Activated T-cell treated with anti-CD3 and anti-CD28 coated beads, Interleukin-2, amount 50 U/mL, for 24 hours (primary cell): ENCODE measurements around the gene CCZ1B.
"Not testable (repeated sequence)": the region's sequence is repeated elsewhere in the genome, so short reads cannot be mapped to it uniquely, and the experiment has no call there.

Experiments
- DNase-seq: peaks from one replicate; pipeline ENCODE4 v3.0.0-alpha.2; 2020
- H3K27ac Mint-ChIP-seq: 2 replicates; pipeline ENCODE4 v1.8.0; 2020; ENCODE audit warnings: mild to moderate bottlenecking, mixed read lengths
- H3K27me3 Mint-ChIP-seq: 2 replicates; pipeline ENCODE4 v1.8.0; 2020; ENCODE audit warnings: mixed read lengths
- H3K36me3 Mint-ChIP-seq: 2 replicates; pipeline ENCODE4 v1.8.0; 2020; ENCODE audit warnings: low read depth, mixed read lengths
- H3K4me1 Mint-ChIP-seq: 2 replicates; pipeline ENCODE4 v1.8.0; 2020; ENCODE audit warnings: low read depth, mixed read lengths
- H3K4me3 Mint-ChIP-seq: 2 replicates; pipeline ENCODE4 v1.8.0; 2020; ENCODE audit warnings: mild to moderate bottlenecking, moderate library complexity, mixed read lengths
- H3K9me3 Mint-ChIP-seq: 2 replicates; pipeline ENCODE4 v1.8.0; 2020; ENCODE audit warnings: mixed read lengths

The CCZ1B gene

GRCh38 chr7:6807393-6807918 lies 18.6 kb downstream of the CCZ1B start:
- not testable (repeated sequence) for DNase-seq, H3K9me3 Mint-ChIP-seq, H3K27me3 Mint-ChIP-seq, H3K4me1 Mint-ChIP-seq, H3K36me3 Mint-ChIP-seq, H3K4me3 Mint-ChIP-seq, H3K27ac Mint-ChIP-seq

DNA sequence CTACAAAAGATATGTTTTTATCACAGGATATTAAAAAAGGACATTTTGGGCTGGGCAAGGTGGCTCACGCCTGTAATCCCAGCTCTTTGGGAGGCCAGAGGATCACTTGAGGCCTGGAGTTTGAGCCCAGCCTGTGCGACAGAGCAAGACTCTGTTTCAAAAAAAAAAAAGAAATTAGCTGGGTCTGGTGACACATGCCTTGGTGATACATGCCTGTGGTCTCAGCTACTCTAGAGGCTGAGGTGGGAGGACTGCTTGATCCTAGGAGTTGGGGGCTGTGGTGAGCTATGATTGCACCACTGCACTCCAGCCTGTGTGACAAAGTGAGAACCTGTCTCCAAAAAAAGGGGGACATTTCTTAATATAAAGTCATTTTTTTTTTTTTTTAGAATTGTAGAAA lies 25.7 kb downstream of the CCZ1B start:
- not testable (repeated sequence) for H3K27ac Mint-ChIP-seq, H3K9me3 Mint-ChIP-seq, H3K4me3 Mint-ChIP-seq, H3K36me3 Mint-ChIP-seq, H3K27me3 Mint-ChIP-seq, DNase-seq, H3K4me1 Mint-ChIP-seq

DNA sequence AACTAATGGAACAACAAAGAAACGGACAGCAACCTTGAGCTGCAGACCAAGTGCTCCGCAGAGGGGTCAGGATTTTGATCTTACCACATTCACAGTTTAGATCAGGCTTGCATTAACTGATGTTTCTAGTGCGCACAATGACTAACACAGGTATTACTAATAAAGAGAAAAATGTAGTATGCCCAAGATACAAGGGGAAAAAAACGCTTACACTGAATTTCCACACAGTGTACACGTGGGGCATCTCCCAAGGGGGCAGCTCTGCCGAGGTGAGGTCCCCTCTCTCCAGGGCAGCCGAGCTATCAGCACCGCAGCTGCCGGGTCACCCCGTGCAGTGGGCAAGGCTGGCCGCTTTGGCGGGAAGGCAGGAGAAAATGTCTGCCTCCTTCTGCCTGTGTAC lies 26.2 kb downstream of the CCZ1B start:
- not testable (repeated sequence) for H3K4me1 Mint-ChIP-seq, H3K9me3 Mint-ChIP-seq, H3K27ac Mint-ChIP-seq, H3K36me3 Mint-ChIP-seq, DNase-seq, H3K4me3 Mint-ChIP-seq, H3K27me3 Mint-ChIP-seq

GRCh38 chr7:6798047-6798446 lies 28.0 kb downstream of the CCZ1B start:
- not testable (repeated sequence) for H3K27ac Mint-ChIP-seq, H3K4me3 Mint-ChIP-seq, H3K9me3 Mint-ChIP-seq, H3K4me1 Mint-ChIP-seq, DNase-seq, H3K27me3 Mint-ChIP-seq
- peaks cover 11% of the 10 kb centered on the region for H3K36me3 Mint-ChIP-seq

- not testable (repeated sequence) for H3K27ac Mint-ChIP-seq, H3K4me1 Mint-ChIP-seq, H3K4me3 Mint-ChIP-seq, H3K9me3 Mint-ChIP-seq, H3K27me3 Mint-ChIP-seq, DNase-seq
- peaks cover 13% of the 10 kb centered on the region for H3K36me3 Mint-ChIP-seq
Measured at GRCh38 chr7:6797218-6797617, 28.9 kb downstream of the CCZ1B start.

DNA sequence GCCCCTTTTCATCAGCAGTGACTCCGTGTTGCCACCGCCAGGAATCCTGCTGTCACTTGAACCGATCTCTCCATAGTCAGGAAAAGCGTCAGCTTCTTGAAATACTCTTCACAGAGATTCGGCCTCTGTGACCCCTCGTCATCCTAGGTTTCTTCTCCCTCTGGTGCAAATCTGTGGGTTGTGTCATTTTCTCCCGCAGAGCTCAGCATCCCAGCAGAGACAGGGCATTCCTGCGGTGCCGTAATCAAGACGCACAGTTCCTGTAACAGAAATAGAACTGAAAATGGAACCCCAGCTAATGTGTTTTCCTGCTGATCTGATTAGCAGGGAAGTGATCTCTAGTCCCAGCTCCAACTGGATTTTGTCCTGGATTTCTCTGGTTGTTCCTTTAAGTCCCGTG lies 31.8 kb downstream of the CCZ1B start:
- H3K4me1 Mint-ChIP-seq, H3K27ac Mint-ChIP-seq, H3K9me3 Mint-ChIP-seq, H3K4me3 Mint-ChIP-seq, H3K27me3 Mint-ChIP-seq, DNase-seq: not testable (repeated sequence)
- H3K36me3 Mint-ChIP-seq: peaks cover 11% of the 10 kb centered on the region

DNA sequence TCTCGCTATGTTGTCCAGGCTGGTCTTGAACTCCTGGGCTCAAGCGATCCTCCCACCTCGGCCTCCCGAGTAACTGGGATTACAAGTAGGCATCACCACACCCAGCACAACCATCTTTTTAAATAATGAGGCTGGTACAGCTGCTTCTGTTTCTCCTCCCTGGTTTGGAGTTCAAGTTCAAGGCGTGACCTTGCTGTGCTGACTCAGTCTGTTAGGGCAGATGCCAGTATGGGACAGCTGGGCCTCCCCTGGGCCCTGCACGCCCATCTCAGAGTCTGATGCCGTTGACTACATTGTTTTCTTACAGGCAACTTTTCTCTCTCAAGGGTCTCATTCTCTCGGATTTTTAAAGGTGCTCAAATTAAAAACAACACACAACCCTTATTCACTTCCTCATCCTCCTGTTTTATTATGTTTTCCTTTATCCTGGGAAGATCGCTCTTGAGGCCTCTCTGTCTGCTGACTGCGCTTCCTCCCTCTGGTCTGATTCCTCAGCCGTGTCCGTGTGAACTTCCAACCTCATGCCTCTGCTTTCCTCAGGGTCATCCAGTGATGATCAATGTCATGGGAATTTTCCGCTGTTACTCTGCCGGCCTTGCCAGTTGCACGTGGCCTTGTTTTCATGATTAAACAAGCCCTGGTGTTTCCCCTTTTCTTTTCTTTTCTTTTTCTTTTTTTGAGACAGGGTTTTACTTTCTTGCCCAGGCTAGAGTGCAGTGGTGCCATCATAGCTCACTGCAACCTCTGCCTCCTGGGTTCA lies 33.8 kb downstream of the CCZ1B start:
- H3K36me3 Mint-ChIP-seq, H3K4me3 Mint-ChIP-seq, DNase-seq, H3K9me3 Mint-ChIP-seq, H3K4me1 Mint-ChIP-seq, H3K27me3 Mint-ChIP-seq, H3K27ac Mint-ChIP-seq: not testable (repeated sequence)

GRCh38 chr7:6789353-6789752 lies 36.7 kb downstream of the CCZ1B start:
- not testable (repeated sequence) for H3K9me3 Mint-ChIP-seq, H3K4me3 Mint-ChIP-seq, H3K4me1 Mint-ChIP-seq, DNase-seq, H3K27ac Mint-ChIP-seq, H3K27me3 Mint-ChIP-seq, H3K36me3 Mint-ChIP-seq

DNA sequence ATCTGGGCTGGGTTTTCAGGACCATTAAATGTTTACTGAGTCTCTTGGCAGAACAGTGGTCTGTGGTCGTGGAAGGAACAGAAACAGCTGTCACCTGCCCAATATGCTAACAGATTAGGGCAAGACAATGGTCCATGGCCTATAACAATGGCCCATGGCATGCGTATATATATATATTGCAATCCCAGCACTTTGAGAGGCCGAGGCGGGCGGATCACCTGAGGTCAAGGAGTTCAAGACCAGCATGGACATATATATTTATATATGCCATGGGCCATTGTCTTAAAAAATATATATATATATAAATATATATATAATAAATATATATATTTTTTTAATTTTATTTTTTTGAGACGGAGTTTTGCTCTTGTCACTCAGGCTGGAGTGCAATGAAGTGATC lies 44.5 kb downstream of the CCZ1B start:
- not testable (repeated sequence) for DNase-seq, H3K4me3 Mint-ChIP-seq, H3K36me3 Mint-ChIP-seq

DNA sequence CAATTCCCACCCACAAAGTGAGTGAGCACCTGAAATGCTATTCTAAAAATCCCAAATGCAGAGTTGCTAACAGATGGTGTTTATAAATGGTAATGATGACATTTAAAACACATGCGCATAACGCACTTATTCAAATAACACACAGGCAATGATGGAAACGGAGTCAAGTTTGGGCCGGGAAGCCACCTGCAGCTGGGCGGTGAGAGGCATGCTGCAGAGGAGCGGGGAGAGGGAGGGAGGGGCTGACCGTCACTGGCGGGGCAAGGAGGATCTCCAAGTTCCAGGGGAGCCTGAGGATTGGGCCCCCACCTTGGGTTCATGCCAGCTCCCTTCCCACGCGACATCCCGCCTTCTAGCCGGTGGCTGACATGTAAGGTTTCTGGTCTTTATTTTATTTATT lies 64.9 kb downstream of the CCZ1B start:
- H3K4me3 Mint-ChIP-seq, H3K27ac Mint-ChIP-seq, H3K36me3 Mint-ChIP-seq, H3K9me3 Mint-ChIP-seq, DNase-seq, H3K4me1 Mint-ChIP-seq, H3K27me3 Mint-ChIP-seq: not testable (repeated sequence)

More for the DNA sequence above, 44.5 kb downstream of the CCZ1B start:
- not testable (repeated sequence) for H3K27ac Mint-ChIP-seq, H3K27me3 Mint-ChIP-seq, H3K4me1 Mint-ChIP-seq, H3K9me3 Mint-ChIP-seq

GRCh38 chr7:6753964-6754363 lies 72.1 kb downstream of the CCZ1B start, which contains the start of gene RSPH10B2:
TSS of gene RSPH10B2 (plus strand) at chr7:6754103. CDS start at chr7:6757678, 3,575 bp downstream.
- peak; percentile 33 for DNase-seq
- not testable (repeated sequence) for H3K4me3 Mint-ChIP-seq, H3K27me3 Mint-ChIP-seq, H3K9me3 Mint-ChIP-seq, H3K27ac Mint-ChIP-seq, H3K36me3 Mint-ChIP-seq, H3K4me1 Mint-ChIP-seq

DNA sequence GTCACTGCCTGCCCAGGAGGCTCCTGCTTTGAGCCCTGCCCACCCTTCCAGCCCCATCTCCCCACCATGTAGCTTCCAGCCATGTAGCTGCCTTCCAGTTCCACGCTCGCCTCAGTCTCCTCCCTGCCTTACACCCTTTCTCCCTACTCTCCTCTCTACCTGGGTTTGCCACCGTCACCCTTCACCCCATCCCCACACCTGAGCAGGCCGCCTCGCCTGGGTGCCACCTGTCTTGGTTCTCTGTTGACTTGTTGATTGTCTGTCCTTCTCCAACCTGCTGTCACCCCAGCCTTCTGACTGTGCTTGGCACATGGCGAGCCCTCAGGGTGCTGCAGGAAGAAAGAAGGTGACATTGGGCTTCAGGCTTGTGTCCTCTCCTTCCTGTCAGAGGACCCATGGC lies 75.9 kb downstream of the CCZ1B start:
- DNase-seq, H3K4me3 Mint-ChIP-seq, H3K4me1 Mint-ChIP-seq, H3K9me3 Mint-ChIP-seq, H3K27me3 Mint-ChIP-seq: not testable (repeated sequence)
- Mint-ChIP-seq H3K27ac (peak overlapping the region; percentile 51), H3K36me3 (peaks cover 19% of the 10 kb centered on the region)

DNA sequence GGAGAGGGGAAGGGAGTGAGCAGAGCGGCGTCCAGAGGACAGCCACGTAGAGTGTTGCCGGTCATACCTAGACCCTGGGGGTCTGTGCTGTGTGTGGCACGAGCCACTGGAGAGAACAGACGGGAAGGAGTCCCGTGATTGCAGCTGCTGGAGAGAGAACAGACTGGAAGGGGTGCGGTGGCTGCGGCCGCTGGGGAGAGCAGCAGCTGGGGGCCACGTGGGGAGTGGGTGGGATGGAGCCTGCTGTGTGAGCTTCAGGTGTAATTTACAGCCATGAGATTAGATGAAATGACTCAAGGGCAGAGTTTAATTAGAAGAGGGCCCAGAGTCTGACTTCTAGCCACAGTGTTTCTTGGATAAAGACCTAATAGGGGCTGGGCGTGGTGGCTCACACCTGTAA lies 76.7 kb downstream of the CCZ1B start:
- not testable (repeated sequence) for H3K27ac Mint-ChIP-seq, H3K9me3 Mint-ChIP-seq, DNase-seq, H3K4me3 Mint-ChIP-seq, H3K4me1 Mint-ChIP-seq, H3K27me3 Mint-ChIP-seq
- peaks cover 25% of the 10 kb centered on the region for H3K36me3 Mint-ChIP-seq
